HG03442 (cell line): ENCODE data around the gene CCDC32.
"Not testable (repeated sequence)": the region's sequence is repeated elsewhere in the genome, so short reads cannot be mapped to it uniquely, and the experiment has no call there.

Experiments used
- ATAC-seq: cut with Tn5 transposase; IDR thresholded peaks from one replicate; pipeline ENCODE4 v1.9.1; 2021; ENCODE audit warnings: mild to moderate bottlenecking, moderate library complexity; ENCODE audit not compliant: unreplicated experiment

CCDC32 gene

DNA sequence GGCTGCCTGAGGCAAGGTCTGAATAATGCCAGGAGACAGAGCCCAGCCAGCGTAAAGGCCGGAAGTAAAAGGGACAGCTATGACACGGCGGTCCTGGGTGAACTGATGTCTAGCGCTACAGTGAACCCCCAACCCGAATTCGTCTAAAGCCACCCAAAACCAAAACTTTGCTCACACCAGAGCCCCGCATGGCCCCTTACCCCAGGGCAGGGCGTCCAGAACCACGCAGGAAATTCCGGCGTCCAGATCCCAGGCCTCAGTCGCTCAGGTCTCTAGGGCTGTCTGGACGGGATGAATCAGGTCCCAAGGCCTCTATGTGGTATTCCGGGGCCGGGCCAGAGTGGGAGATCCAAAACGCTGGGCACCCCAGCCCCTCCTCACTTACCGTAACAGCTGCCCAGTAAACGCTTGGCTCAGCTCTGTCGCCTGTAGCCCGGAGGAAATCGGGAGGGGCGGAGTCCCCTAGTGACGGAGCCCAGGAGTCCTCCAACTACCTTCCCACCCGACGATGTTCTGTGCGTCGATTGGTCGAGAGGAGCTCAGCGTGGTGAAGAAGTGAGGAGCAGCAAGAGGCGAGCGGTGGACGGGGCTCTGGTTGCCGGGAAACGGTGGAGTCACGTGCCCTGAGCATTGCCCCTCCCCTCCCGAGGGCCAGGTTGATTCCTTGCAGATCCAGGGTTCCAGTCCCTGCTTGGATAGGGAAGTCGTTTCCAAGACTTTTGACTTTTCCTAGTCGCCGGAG lies at the start of gene CCDC32:
Gene CCDC32 (minus strand): TSS at position 452 of the 742 bp plus-strand sequence. CDS start 2,027 bp downstream, outside the sequence.
- peak; percentile 92 for ATAC-seq

- no peak for ATAC-seq
These were observed 48.2 kb upstream of the CCDC32 start for GRCh38 chr15:40613080-40613479.

GRCh38 chr15:40603935-40604334 lies 39.1 kb upstream of the CCDC32 start:
- ATAC-seq = no peak

- ATAC-seq = no peak
These were observed 36.1 kb upstream of the CCDC32 start for GRCh38 chr15:40600956-40601355.

GRCh38 chr15:40598672-40599071 lies 33.8 kb upstream of the CCDC32 start:
- ATAC-seq = no peak

DNA sequence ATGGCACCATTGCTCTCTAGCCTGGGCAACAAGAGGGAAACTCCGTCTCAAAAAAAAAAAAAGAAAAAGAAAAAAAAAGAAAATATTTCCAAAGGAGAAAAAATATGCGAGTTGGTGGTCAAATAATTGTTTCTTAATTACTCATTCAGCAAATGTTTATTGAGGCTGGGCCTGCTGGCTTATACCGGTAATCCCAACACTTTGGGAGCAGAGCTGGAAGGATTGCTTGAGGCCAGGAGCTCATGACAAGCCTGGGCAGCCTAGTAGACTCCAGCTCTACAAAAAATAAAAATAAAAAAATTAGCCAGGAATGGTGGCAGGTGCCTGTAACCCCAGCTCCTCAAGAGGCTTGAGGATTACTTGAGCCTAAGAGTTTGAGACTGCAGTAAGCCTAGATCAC lies 33.3 kb upstream of the CCDC32 start:
- ATAC-seq = no peak

GRCh38 chr15:40597024-40597423 lies 32.2 kb upstream of the CCDC32 start:
- ATAC-seq = no peak

- no peak for ATAC-seq
These were observed 30.9 kb upstream of the CCDC32 start for GRCh38 chr15:40595773-40596172.

GRCh38 chr15:40595219-40595618 lies 30.4 kb upstream of the CCDC32 start:
- ATAC-seq = no peak

DNA sequence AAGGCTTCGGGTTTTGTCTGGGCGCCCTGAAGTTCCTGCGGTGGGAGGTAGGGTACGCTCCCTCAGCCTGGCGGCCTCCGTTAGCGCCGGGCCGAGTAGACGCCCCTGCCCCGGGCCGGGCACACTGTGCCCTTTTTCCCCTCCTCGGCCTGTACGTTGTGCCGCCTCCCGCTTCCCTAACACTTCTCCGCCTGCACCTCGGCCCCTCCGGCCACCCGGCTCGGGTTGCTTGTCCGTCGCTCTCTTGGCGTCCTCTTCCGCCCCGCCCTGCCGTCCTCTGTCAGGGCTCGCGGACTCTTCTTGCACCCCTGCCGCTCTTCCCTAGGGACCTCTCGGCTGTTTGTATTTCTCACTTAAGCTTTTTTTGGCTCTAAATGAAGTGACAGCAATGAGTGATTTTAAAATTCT lies 29.6 kb upstream of the CCDC32 start:
- ATAC-seq = peak; percentile 40

- peak; percentile 70 for ATAC-seq
These were observed 29.0 kb upstream of the CCDC32 start, which contains the start of gene KNL1 for GRCh38 chr15:40593588-40594428. Gene KNL1, plus strand, starts transcription at chr15:40594249. Its CDS starts 8,683 bp downstream, at chr15:40602932.

GRCh38 chr15:40593165-40593564 lies 28.3 kb upstream of the CCDC32 start:
- ATAC-seq = no peak

- ATAC-seq = no peak
These were observed 26.5 kb upstream of the CCDC32 start for GRCh38 chr15:40591389-40591788.

- no peak for ATAC-seq
These were observed 25.8 kb upstream of the CCDC32 start for GRCh38 chr15:40590667-40591050.

DNA sequence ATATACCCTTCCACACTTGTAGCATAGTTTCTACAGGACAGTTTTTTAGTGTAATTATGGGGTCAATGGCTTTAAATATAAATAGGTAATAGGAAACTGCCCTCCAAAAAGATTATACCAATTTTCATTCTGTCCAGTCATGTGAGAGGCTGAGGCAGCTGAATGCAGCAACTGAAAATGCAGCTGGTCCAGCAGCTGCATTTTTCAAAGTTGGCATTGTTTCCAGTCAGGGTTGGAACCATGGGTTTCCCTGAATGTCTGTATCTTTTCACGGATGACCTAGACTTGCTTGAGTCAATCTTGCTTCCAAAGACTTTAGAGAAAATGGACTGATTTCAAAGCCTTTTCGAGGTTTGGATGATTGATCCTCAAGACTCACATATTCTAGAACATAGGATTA lies 19.3 kb upstream of the CCDC32 start:
- no peak for ATAC-seq

DNA sequence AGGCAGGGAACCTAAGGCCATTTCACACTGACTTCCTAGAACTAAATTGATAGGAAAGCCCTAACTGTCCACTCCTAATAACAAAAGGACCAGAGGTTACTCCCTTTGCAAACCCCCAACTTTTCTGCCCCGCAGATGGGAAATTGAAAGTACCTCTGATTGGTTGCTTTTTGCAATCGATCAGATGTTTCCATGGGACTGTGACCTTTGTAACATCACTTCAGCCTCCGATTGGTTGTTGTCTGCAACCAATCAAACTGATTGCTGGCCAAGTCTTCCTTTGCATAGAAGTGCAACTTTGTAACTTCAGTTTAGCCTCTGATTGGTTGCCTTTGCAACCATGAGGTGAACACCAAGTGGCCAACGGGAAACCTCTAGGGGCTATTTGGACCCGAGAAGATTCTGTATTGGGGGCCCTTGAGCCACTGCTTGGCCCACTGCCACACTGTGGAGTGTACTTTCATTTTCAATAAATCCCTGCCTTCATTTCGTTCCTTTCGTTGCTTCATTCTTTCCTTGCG lies 17.9 kb upstream of the CCDC32 start:
- no peak for ATAC-seq

DNA sequence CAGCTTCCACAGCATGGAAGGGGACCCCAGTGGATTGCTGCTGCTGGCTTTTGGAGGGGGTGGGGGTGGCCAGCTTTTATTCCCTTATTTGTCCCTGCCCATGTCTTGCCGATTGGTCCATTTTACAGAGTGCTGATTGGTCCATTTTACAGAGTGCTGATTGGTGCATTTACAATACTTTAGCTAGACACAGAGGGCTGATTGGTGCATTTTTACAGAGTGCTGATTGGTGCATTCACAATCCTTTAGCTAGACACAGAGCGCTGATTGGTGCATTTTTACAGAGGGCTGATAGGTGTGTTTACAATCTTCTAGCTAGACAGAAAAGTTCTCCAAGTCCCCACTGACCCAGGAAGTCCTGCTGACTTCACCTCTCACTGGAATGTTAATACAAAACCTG lies 17.0 kb upstream of the CCDC32 start:
- ATAC-seq = not testable (repeated sequence)

- ATAC-seq = no peak
These were observed 14.1 kb upstream of the CCDC32 start for GRCh38 chr15:40578892-40579291.

DNA sequence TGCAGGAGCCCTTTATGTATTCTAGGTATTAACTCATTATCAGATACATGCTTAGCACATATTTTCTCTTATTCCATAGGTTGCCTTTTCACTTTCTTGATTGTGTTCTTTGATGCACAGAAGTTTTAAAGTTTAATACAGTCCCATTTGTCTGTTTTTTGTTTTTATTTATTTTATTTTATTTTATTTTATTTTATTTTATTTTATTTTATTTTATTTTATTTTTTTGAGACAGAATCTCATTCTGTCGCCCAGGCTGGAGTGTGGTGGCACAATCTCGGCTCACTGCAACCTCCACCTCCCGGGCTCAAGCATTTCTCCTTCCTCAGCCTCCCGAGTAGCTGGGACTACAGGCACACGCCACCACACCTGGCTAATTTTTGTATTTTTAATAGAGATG lies 12.1 kb upstream of the CCDC32 start:
- ATAC-seq = not testable (repeated sequence)

- ATAC-seq = no peak
These were observed 10.3 kb upstream of the CCDC32 start for GRCh38 chr15:40575113-40575512.

DNA sequence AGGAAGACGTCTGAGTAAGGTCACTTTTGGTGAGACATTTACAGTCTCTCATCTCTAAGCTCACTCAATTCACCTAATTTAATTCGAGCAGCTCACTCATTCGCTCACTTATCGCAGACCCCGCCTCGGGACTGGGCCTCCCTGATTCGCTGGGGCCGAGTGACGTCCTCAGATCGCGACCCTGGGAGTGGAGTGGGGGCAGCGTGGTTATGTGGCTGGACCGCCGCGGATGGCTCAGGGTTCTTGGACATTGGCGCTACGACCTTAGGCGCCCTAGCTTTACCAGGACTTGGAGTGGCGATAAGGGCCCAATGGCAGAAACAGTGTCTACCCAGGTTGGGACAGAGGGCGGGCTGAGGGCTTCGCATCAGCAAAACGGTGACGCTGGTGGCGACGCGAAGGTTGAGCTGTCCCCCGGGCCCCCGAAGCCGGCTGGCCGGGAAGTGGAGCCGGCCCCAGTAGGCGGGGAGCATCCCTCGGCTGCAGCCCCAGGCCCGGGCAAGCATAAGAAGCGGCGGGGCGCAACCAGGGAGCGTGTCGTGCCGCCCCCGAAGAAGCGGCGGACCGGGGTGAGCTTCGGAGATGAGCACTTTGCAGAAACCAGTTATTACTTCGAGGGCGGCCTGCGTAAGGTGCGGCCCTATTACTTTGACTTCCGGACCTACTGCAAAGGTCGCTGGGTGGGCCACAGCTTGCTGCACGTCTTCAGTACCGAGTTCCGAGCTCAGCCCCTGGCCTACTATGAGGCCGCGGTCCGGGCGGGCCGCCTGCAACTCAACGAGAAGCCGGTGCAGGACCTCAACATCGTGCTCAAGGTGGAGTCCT lies 4.5 kb upstream of the CCDC32 start, which contains the start of gene RPUSD2:
Gene RPUSD2 (plus strand): TSS at position 171 of the 825 bp plus-strand sequence. CDS start 39 bp downstream, at position 210.
- peak; percentile 44 for ATAC-seq
